ENCODE results near the gene KPNA1.
"Not testable (repeated sequence)": the region's sequence is repeated elsewhere in the genome, so short reads cannot be mapped to it uniquely, and the experiment has no call there.

Gene KPNA1

DNA sequence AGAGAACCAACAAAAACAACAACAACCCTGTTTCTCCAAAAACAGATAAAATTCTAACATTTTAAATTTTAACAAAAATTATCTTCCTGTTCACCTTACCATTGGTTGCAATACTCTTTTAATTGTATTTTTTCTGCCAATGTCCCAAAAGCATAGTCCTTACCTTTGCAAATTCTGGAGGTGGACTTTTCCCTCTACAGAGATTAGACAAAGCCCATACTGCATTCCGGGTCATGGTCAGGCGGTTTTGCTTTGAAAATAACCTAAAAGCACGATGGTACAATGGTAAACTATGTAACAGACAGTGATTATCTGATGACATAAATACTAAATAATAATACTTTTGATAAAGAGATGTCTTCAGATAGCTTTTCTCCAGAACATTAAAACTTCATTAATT, 63.4 kb downstream of the KPNA1 start:
- no peaks in the 10 kb centered on the region for H3K4me1 ChIP-seq
- TF ChIP-seq, protein P1, sequence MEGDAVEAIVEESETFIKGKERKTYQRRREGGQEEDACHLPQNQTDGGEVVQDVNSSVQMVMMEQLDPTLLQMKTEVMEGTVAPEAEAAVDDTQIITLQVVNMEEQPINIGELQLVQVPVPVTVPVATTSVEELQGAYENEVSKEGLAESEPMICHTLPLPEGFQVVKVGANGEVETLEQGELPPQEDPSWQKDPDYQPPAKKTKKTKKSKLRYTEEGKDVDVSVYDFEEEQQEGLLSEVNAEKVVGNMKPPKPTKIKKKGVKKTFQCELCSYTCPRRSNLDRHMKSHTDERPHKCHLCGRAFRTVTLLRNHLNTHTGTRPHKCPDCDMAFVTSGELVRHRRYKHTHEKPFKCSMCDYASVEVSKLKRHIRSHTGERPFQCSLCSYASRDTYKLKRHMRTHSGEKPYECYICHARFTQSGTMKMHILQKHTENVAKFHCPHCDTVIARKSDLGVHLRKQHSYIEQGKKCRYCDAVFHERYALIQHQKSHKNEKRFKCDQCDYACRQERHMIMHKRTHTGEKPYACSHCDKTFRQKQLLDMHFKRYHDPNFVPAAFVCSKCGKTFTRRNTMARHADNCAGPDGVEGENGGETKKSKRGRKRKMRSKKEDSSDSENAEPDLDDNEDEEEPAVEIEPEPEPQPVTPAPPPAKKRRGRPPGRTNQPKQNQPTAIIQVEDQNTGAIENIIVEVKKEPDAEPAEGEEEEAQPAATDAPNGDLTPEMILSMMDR (IDR thresholded peaks at IDR 0.05; ENCODE audit: low read depth, low read length), result no peak
- H3K27me3 ChIP-seq, result no peaks in the 10 kb centered on the region
- peaks cover 53% of the 10 kb centered on the region for H3K36me3 ChIP-seq
- no peaks in the 10 kb centered on the region for H3K9me3 ChIP-seq
- no peak for DNase-seq
- H3K4me3 ChIP-seq (ENCODE audit: low read depth, low read length), result no peak overlapping the region

- H3K36me3 ChIP-seq, result peaks cover 57% of the 10 kb centered on the region
- not testable (repeated sequence) for H3K27me3 ChIP-seq; H3K9me3 ChIP-seq; DNase-seq; H3K4me3 ChIP-seq (ENCODE audit: low read depth, low read length)
- H3K4me1 ChIP-seq, result peaks cover 13% of the 10 kb centered on the region
Observed at GRCh38 chr3:122448218-122448617, 66.5 kb downstream of the KPNA1 start.

- not testable (repeated sequence) for H3K4me3 ChIP-seq (ENCODE audit: low read depth, low read length); H3K9me3 ChIP-seq; H3K27me3 ChIP-seq; DNase-seq
- Histone ChIP-seq H3K36me3 (peaks cover 47% of the 10 kb centered on the region), H3K4me1 (peaks cover 13% of the 10 kb centered on the region)
Observed at GRCh38 chr3:122444491-122444887, 70.2 kb downstream of the KPNA1 start.

DNA sequence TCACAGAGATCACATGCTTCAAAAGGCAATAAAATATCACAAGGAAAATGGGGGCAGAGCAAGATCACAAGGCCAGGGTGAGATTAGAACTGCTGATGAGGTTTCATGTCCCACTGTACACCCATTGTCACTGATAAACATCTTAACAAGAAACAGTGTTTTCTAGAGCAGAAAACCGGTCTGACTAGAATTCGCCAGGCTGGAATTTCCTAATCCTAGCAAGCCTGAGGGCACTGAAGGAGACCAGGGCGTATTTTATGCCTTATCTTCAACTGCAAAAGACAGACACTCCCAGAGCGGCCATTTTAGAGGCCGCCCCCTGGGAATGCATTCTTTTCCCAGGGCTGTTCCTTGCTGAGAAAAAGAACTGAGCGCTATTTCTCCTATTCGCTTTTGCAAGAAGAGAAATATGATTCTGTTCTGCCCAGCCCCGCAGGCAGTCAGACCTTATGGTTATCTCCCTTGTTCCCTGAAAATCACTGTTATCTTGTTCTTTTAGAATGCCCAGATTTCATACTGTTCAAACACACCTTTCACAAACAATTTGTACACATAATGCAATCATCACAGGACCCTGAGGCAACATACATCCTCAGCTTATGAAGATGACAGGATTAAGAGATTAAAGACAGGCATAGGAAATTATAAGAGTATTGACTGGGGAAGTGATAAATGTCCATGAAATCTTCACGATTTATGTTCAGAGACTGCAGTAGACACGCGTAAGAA, 70.8 kb downstream of the KPNA1 start:
- not testable (repeated sequence) for H3K9me3 ChIP-seq; H3K4me3 ChIP-seq (ENCODE audit: low read depth, low read length); H3K27me3 ChIP-seq
- peak; percentile 66 for DNase-seq
- peaks cover 13% of the 10 kb centered on the region for H3K4me1 ChIP-seq
- peaks cover 46% of the 10 kb centered on the region for H3K36me3 ChIP-seq

- Histone ChIP-seq H3K36me3 (peaks cover 38% of the 10 kb centered on the region), H3K4me3 (ENCODE audit: low read depth, low read length) (no peak overlapping the region), H3K27me3 (no peaks in the 10 kb centered on the region), H3K9me3 (no peaks in the 10 kb centered on the region), H3K4me1 (peaks cover 13% of the 10 kb centered on the region)
- DNase-seq, result peak; percentile 22
- TF ChIP-seq, protein P1 (IDR thresholded peaks at IDR 0.05; ENCODE audit: low read depth, low read length), result no peak
Observed at GRCh38 chr3:122443090-122443489, 71.6 kb downstream of the KPNA1 start.

DNA sequence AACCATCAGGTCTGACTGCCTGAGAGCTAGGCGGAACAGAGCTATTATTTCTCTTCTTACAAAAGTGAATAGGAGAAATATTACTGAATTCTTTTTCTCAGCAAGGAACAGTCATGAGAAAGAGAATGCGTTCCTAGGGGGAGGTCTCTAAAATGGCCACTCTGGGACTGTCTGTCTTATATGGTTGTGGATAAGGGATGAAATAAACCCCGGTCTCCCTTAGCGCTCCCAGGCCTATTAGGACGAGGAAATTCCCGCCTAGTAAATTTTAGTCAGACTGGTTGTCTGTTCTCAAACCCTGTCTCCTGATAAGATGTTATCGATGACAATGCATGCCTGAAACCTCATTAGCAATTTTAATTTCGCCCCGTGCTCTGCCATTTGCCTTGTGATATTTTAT, 78.8 kb downstream of the KPNA1 start:
- TF ChIP-seq, protein P1 (IDR thresholded peaks at IDR 0.05; ENCODE audit: low read depth, low read length), result no peak
- peaks cover 51% of the 10 kb centered on the region for H3K36me3 ChIP-seq
- DNase-seq, result no peak

GRCh38 chr3:122430371-122430770, 84.4 kb downstream of the KPNA1 start:
- Histone ChIP-seq H3K4me3 (ENCODE audit: low read depth, low read length) (no peak overlapping the region), H3K27me3 (no peaks in the 10 kb centered on the region), H3K4me1 (no peaks in the 10 kb centered on the region), H3K36me3 (peaks cover 44% of the 10 kb centered on the region), H3K9me3 (no peaks in the 10 kb centered on the region)
- no peak for DNase-seq
- TF ChIP-seq, protein P1 (IDR thresholded peaks at IDR 0.05; ENCODE audit: low read depth, low read length), result no peak

More for the DNA sequence above, 78.8 kb downstream of the KPNA1 start:
- Histone ChIP-seq H3K27me3 (no peaks in the 10 kb centered on the region), H3K4me3 (ENCODE audit: low read depth, low read length) (no peak overlapping the region), H3K9me3 (no peaks in the 10 kb centered on the region), H3K4me1 (no peaks in the 10 kb centered on the region)

All from BE2C (cell line).